H1 (cell line): ENCODE results near the gene AMPH.

Source experiments
- PHF8 ChIP-seq: fragments of 200-600 bp; sonication (generic); conservative IDR thresholded peaks from 2 replicates; pipeline ENCODE4 v1.7.1; 2012; ENCODE audit warnings: low read depth, mild to moderate bottlenecking, inconsistent platforms, low read length, moderate library complexity
- TAF1 ChIP-seq: IDR thresholded peaks from 2 replicates; pipeline ENCODE4 v1.6.1; 2011; ENCODE audit warnings: mild to moderate bottlenecking, low read depth, low read length
- TAF7 ChIP-seq: optimal IDR thresholded peaks from 2 replicates; pipeline ENCODE3; 2011; ENCODE audit warnings: low read depth, mild to moderate bottlenecking, inconsistent platforms, low read length, moderate library complexity, borderline replicate concordance
- TF ChIP-seq, protein P1 (sequence below), 3 experiments: IDR thresholded peaks; 1 replicate in 2 of 3; 2 replicates in 1 of 3; pipeline versions ENCODE4 v1.5.1 to v1.6.1; 2011; ENCODE audit warnings: low read length in 3 of 3, mild to moderate bottlenecking in 3 of 3, inconsistent platforms in 2 of 3, low read depth in 1 of 3, moderate library complexity in 1 of 3; ENCODE audit not compliant: insufficient read depth in 1 of 3; ENCODE audit errors: control extremely low read depth in 1 of 3

DNA sequence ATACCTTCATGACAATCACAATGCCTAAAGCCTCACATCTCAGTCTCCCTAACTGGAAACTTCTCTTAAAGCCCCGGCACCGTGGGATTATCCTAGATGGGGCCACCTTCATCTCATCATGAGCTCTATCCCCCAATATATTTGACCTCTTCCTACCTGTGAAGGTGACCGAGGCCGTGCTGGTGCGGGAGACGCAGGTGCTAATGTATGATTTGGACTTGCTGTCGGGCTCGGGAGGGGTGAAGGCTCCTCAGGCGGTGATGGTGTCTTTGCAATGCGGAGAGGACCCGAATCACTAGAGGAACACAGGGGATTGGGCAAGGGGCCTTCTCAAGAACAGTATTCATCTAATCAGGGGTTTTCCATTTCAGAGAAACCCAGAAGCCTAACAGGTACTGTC, 168.4 kb downstream of the AMPH start:
- TF ChIP-seq, protein P1, sequence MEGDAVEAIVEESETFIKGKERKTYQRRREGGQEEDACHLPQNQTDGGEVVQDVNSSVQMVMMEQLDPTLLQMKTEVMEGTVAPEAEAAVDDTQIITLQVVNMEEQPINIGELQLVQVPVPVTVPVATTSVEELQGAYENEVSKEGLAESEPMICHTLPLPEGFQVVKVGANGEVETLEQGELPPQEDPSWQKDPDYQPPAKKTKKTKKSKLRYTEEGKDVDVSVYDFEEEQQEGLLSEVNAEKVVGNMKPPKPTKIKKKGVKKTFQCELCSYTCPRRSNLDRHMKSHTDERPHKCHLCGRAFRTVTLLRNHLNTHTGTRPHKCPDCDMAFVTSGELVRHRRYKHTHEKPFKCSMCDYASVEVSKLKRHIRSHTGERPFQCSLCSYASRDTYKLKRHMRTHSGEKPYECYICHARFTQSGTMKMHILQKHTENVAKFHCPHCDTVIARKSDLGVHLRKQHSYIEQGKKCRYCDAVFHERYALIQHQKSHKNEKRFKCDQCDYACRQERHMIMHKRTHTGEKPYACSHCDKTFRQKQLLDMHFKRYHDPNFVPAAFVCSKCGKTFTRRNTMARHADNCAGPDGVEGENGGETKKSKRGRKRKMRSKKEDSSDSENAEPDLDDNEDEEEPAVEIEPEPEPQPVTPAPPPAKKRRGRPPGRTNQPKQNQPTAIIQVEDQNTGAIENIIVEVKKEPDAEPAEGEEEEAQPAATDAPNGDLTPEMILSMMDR (IDR thresholded peaks at IDR 0.05; ENCODE audit: control extremely low read depth in 1 of 3, insufficient read depth in 1 of 3, low read depth in 1 of 3, low read length in 3 of 3): no peak
- no peak for TF ChIP-seq PHF8
- TF ChIP-seq TAF7: no peak
- TF ChIP-seq TAF1: no peak
